Epithelial cell of esophagus (primary cell): Measurements from ENCODE around the gene MKS1.

Experiments used
- DNase-seq: peaks from one replicate; pipeline ENCODE4 v3.0.0; 2010; ENCODE audit warnings: low read depth
- H3K4me3 ChIP-seq: 2 replicates; pipeline ENCODE4 v1.5.1; 2011; ENCODE audit warnings: mild to moderate bottlenecking, low read length, control low read depth
- CTCF ChIP-seq: IDR thresholded peaks from 2 replicates; pipeline ENCODE4 v1.5.1; 2011; ENCODE audit warnings: low read depth, mild to moderate bottlenecking, low read length, control low read depth, inconsistent platforms; ENCODE audit not compliant: insufficient read depth; ENCODE audit errors: missing control alignments

The MKS1 gene

GRCh38 chr17:58249270-58250133 is 30.4 kb upstream of the MKS1 start:
- peak; percentile 78 for TF ChIP-seq CTCF
- H3K4me3 ChIP-seq, result peak overlapping the region; percentile 40
- DNase-seq, result peak; percentile 45

GRCh38 chr17:58248955-58249269 is 29.9 kb upstream of the MKS1 start:
- no peak for TF ChIP-seq CTCF
- no peak for DNase-seq
- H3K4me3 ChIP-seq, result no peak overlapping the region

GRCh38 chr17:58247511-58248363 is 28.7 kb upstream of the MKS1 start:
- DNase-seq, result no peak
- TF ChIP-seq CTCF, result no peak
- H3K4me3 ChIP-seq, result no peak overlapping the region

GRCh38 chr17:58246781-58247180 is 27.7 kb upstream of the MKS1 start:
- TF ChIP-seq CTCF, result no peak
- DNase-seq, result no peak
- no peak overlapping the region for H3K4me3 ChIP-seq

GRCh38 chr17:58246104-58246740 is 27.2 kb upstream of the MKS1 start:
- no peak overlapping the region for H3K4me3 ChIP-seq
- no peak for TF ChIP-seq CTCF
- no peak for DNase-seq

GRCh38 chr17:58245428-58246103 is 26.5 kb upstream of the MKS1 start:
- no peak for TF ChIP-seq CTCF
- no peak for DNase-seq
- no peak overlapping the region for H3K4me3 ChIP-seq
